Hepatocyte (in vitro differentiated cells): ENCODE measurements around the gene NELL2. TPM values are rescaled to one million over a fixed set of nuclear protein-coding genes. Genes with fewer than 3 reads are reported as not detected.

Experiments
- DNase-seq: peaks from one replicate; pipeline ENCODE4 v3.0.0-alpha.2; 2016; ENCODE audit warnings: low spot score
- H2AFZ ChIP-seq: fragments of 200-600 bp; sonication (generic); 2 replicates; pipeline ENCODE4 v1.6.0; 2016; ENCODE audit warnings: antibody characterized with exemption, mild to moderate bottlenecking
- H3K27ac ChIP-seq: fragments of 200-600 bp; sonication (generic); 2 replicates; pipeline ENCODE4 v1.5.1; 2016; ENCODE audit warnings: mild to moderate bottlenecking
- H3K27me3 ChIP-seq: fragments of 200-600 bp; sonication (generic); 2 replicates; pipeline ENCODE4 v1.6.1; 2016
- H3K36me3 ChIP-seq: fragments of 200-600 bp; sonication (generic); replicated peaks from 2 replicates; pipeline ENCODE4 v1.5.1; 2016; ENCODE audit warnings: low read depth; ENCODE audit not compliant: insufficient read depth
- H3K4me1 ChIP-seq: fragments of 200-600 bp; sonication (generic); 2 replicates; pipeline ENCODE4 v1.5.1; 2016; ENCODE audit warnings: mild to moderate bottlenecking, moderate library complexity; ENCODE audit not compliant: insufficient read depth
- H3K4me2 ChIP-seq: fragments of 200-600 bp; sonication (generic); 2 replicates; pipeline ENCODE4 v1.6.0; 2016
- H3K4me3 ChIP-seq: fragments of 200-600 bp; sonication (generic); 2 replicates; pipeline ENCODE4 v1.5.1; 2016; ENCODE audit warnings: mild to moderate bottlenecking
- H3K79me2 ChIP-seq: fragments of 200-600 bp; sonication (generic); 2 replicates; pipeline ENCODE4 v1.6.0; 2017; ENCODE audit warnings: mild to moderate bottlenecking
- H3K9me2 ChIP-seq: fragments of 200-600 bp; sonication (generic); replicated peaks from 2 replicates; pipeline ENCODE4 v1.6.0; 2017; ENCODE audit warnings: mild to moderate bottlenecking; ENCODE audit not compliant: insufficient read depth
- H3K9me3 ChIP-seq: fragments of 200-600 bp; sonication (generic); 2 replicates; pipeline ENCODE4 v1.5.1; 2016; ENCODE audit warnings: low read depth, mild to moderate bottlenecking
- H4K20me1 ChIP-seq: fragments of 200-600 bp; sonication (generic); 2 replicates; pipeline ENCODE4 v1.6.0; 2016; ENCODE audit warnings: mild to moderate bottlenecking; ENCODE audit not compliant: insufficient read depth, poor library complexity, severe bottlenecking
- EZH2 ChIP-seq: fragments of 200-600 bp; sonication (generic); IDR thresholded peaks from 2 replicates; pipeline ENCODE4 v1.6.1; 2016; ENCODE audit warnings: antibody characterized with exemption, mild to moderate bottlenecking, borderline replicate concordance
- EZH2phosphoT487 ChIP-seq: fragments of 200-600 bp; sonication (generic); IDR thresholded peaks from one replicate; pipeline ENCODE4 v1.6.1; 2018; ENCODE audit warnings: antibody characterized with exemption, mild to moderate bottlenecking, low read depth, moderate library complexity; ENCODE audit not compliant: unreplicated experiment, severe bottlenecking
- WGBS: methylation state at CpG from one replicate; pipeline ENCODE4 v1.1.6; 2016; ENCODE audit warnings: low lambda C conversion rate; ENCODE audit errors: missing lambda C conversion rate; 5-methylcytosine and 5-hydroxymethylcytosine counted together
- polyA plus RNA-seq: library from polyadenylated mRNA; unstranded; fragments of >200 nt; fragmentation: Nextera tagmentation; extraction: Ambion mirVana; gene quantifications from 2 replicates; pipeline ENCODE4 v1.2.1, GENCODE V29; 2016
- total RNA-seq: library from RNA; depleted of rRNA; stranded (reverse); fragments of >200 nt; gene quantifications from 2 replicates; pipeline ENCODE4 v1.2.3, GENCODE V29; 2014
- TF ChIP-seq, protein P1 (sequence below): fragments of 200-600 bp; sonication (generic); IDR thresholded peaks from 2 replicates; pipeline ENCODE4 v1.5.1; 2016; ENCODE audit warnings: antibody characterized with exemption, mild to moderate bottlenecking; ENCODE audit not compliant: poor library complexity

NELL2 gene
- total and polyA plus RNA-seq, 2 experiments from 2014 or later, result 7.4 to 31.3 TPM

DNA sequence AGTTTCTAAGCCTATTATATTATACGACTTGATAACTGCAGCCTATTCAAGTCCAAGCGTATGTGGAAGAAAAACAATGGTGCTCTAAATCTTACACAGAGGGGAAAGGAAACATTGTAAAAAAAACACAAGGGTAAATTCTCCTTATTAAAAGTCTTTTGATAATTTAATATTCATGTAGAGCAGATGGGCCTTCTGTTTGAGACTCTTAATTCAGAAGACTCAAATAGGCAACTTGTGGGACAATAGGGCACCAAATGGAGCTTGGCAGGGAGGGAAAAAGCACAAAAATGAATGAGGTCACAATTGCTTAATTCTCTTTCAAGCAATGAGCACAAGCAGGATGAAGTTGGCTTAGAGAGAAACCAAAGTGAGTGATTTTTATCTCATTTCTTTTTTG is 159.4 kb downstream of the NELL2 start:
- Histone ChIP-seq H4K20me1 (no peaks in the 10 kb centered on the region), H3K9me2 (no peaks in the 10 kb centered on the region), H2AFZ (no peak overlapping the region), H3K4me3 (no peak overlapping the region), H3K36me3 (no peaks in the 10 kb centered on the region), H3K4me2 (no peak overlapping the region), H3K9me3 (no peaks in the 10 kb centered on the region), H3K27ac (no peak overlapping the region), H3K27me3 (no peaks in the 10 kb centered on the region), H3K4me1 (no peaks in the 10 kb centered on the region), H3K79me2 (no peaks in the 10 kb centered on the region)
- DNase-seq, result no peak
- WGBS, result 91% methylated on average over 2 of the region's 2 CpGs
- TF ChIP-seq, protein P1, sequence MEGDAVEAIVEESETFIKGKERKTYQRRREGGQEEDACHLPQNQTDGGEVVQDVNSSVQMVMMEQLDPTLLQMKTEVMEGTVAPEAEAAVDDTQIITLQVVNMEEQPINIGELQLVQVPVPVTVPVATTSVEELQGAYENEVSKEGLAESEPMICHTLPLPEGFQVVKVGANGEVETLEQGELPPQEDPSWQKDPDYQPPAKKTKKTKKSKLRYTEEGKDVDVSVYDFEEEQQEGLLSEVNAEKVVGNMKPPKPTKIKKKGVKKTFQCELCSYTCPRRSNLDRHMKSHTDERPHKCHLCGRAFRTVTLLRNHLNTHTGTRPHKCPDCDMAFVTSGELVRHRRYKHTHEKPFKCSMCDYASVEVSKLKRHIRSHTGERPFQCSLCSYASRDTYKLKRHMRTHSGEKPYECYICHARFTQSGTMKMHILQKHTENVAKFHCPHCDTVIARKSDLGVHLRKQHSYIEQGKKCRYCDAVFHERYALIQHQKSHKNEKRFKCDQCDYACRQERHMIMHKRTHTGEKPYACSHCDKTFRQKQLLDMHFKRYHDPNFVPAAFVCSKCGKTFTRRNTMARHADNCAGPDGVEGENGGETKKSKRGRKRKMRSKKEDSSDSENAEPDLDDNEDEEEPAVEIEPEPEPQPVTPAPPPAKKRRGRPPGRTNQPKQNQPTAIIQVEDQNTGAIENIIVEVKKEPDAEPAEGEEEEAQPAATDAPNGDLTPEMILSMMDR, result no peak
- TF ChIP-seq EZH2phosphoT487 (no peak), EZH2 (no peak)

DNA sequence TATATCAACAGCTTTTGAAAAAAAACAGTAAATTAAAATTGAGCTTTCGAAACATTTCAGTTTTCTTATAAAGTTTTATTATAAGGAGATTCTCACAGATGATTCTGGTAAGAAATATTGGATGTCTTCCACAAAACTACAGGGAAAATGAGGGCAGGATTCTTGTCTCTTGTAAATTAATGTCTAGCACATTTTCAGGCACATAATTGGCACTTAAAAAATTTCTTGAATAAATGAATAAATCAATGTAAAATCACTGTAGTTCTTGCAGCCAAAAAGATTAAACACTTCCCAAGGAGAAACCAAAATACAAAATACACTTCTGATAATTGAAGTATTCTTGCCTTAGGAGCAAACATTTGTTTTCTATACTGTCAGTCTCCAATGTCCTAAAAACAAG is 164.4 kb downstream of the NELL2 start:
- Histone ChIP-seq H3K4me2 (no peak overlapping the region), H3K79me2 (no peaks in the 10 kb centered on the region), H3K9me3 (no peaks in the 10 kb centered on the region), H3K4me3 (no peak overlapping the region), H4K20me1 (no peaks in the 10 kb centered on the region), H3K27ac (no peak overlapping the region), H3K27me3 (no peaks in the 10 kb centered on the region), H3K4me1 (no peaks in the 10 kb centered on the region), H2AFZ (no peak overlapping the region), H3K9me2 (no peaks in the 10 kb centered on the region), H3K36me3 (no peaks in the 10 kb centered on the region)
- DNase-seq, result no peak
- 92% methylated on average over 1 of the region's 1 CpG for WGBS
- TF ChIP-seq, protein P1, result no peak
- TF ChIP-seq EZH2 (no peak), EZH2phosphoT487 (no peak)

DNA sequence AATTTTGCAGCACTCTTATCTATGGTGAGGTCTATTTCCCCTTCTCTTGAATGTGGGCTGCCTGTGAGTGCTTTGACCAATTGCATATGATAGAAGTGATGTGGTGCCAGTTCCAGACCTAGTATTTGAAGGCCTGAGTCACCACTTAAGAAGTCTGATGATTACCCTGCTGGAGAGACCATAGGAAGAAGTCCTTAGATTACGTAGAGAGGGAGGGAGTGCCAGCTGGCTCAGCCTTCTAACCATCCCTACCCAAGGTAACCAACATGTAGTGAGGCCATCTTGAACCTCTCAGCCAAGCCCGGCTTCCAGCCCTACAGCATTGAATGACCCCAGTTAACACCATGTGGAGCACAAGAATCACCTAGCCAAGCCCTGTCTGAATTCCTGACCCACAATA is 166.9 kb downstream of the NELL2 start:
- 92% methylated on average over 2 of the region's 2 CpGs for WGBS

More for the DNA sequence above, 166.9 kb downstream of the NELL2 start:
- Histone ChIP-seq H3K27me3 (no peaks in the 10 kb centered on the region), H3K9me2 (no peaks in the 10 kb centered on the region), H4K20me1 (no peaks in the 10 kb centered on the region), H3K4me1 (no peaks in the 10 kb centered on the region), H3K79me2 (no peaks in the 10 kb centered on the region), H3K27ac (no peak overlapping the region), H3K4me3 (no peak overlapping the region), H2AFZ (no peak overlapping the region), H3K4me2 (no peak overlapping the region), H3K36me3 (no peaks in the 10 kb centered on the region), H3K9me3 (no peaks in the 10 kb centered on the region)
- TF ChIP-seq EZH2 (no peak), EZH2phosphoT487 (no peak)
- TF ChIP-seq, protein P1, result no peak
- no peak for DNase-seq
